HEK293 (cell line): ENCODE measurements around the gene ZNF106.

Source experiments
- CTCF ChIP-seq: fragments of 450-650 bp; formaldehyde crosslinking; IDR thresholded peaks from 2 replicates; pipeline ENCODE4 v1.5.1; 2016; ENCODE audit warnings: missing biosample characterization, missing genetic modification characterization
- KLF10 ChIP-seq: fragments of 450-650 bp; IDR thresholded peaks from 2 replicates; pipeline ENCODE4 v1.5.1; 2018; ENCODE audit warnings: missing biosample characterization, mild to moderate bottlenecking, missing genetic modification characterization
- SETDB1 ChIP-seq: IDR thresholded peaks from one replicate; pipeline ENCODE4 v1.6.1; 2017; ENCODE audit warnings: mild to moderate bottlenecking, low read length, moderate library complexity, mixed read lengths; ENCODE audit not compliant: insufficient read length
- SP3 ChIP-seq: fragments of 450-650 bp; formaldehyde crosslinking; IDR thresholded peaks from 2 replicates; pipeline ENCODE4 v1.5.1; 2016; ENCODE audit warnings: missing biosample characterization, missing genetic modification characterization
- TCF7L2 ChIP-seq: IDR thresholded peaks from 2 replicates; pipeline ENCODE4 v1.6.1; 2011; ENCODE audit warnings: low read depth, mild to moderate bottlenecking, inconsistent platforms, low read length, moderate library complexity, borderline replicate concordance
- ZEB2 ChIP-seq: fragments of 450-650 bp; formaldehyde crosslinking; IDR thresholded peaks from 2 replicates; pipeline ENCODE4 v1.5.1; 2016; ENCODE audit warnings: missing biosample characterization, missing genetic modification characterization
- ZNF114 ChIP-seq: fragments of 450-650 bp; formaldehyde crosslinking; IDR thresholded peaks from 2 replicates; pipeline ENCODE4 v1.5.0; 2017; ENCODE audit warnings: missing biosample characterization, missing genetic modification characterization
- ZNF146 ChIP-seq: fragments of 450-650 bp; formaldehyde crosslinking; IDR thresholded peaks from 2 replicates; pipeline ENCODE4 v1.5.1; 2016; ENCODE audit warnings: missing biosample characterization, missing genetic modification characterization
- ZNF394 ChIP-seq: fragments of 450-650 bp; formaldehyde crosslinking; IDR thresholded peaks from 2 replicates; pipeline ENCODE4 v1.5.1; 2016; ENCODE audit warnings: missing biosample characterization, missing genetic modification characterization, mild to moderate bottlenecking, moderate library complexity, borderline replicate concordance
- ZNF426 ChIP-seq: fragments of 450-650 bp; formaldehyde crosslinking; IDR thresholded peaks from 2 replicates; pipeline ENCODE4 v1.5.1; 2017; ENCODE audit warnings: missing biosample characterization, missing genetic modification characterization, mild to moderate bottlenecking, inconsistent platforms, moderate library complexity
- ZNF768 ChIP-seq: fragments of 450-650 bp; formaldehyde crosslinking; IDR thresholded peaks from 2 replicates; pipeline ENCODE4 v1.5.1; 2018; ENCODE audit warnings: missing biosample characterization, mild to moderate bottlenecking, missing genetic modification characterization
- ZSCAN16 ChIP-seq: fragments of 450-650 bp; formaldehyde crosslinking; IDR thresholded peaks from 2 replicates; pipeline ENCODE4 v1.5.1; 2016; ENCODE audit warnings: missing biosample characterization, missing genetic modification characterization

DNA sequence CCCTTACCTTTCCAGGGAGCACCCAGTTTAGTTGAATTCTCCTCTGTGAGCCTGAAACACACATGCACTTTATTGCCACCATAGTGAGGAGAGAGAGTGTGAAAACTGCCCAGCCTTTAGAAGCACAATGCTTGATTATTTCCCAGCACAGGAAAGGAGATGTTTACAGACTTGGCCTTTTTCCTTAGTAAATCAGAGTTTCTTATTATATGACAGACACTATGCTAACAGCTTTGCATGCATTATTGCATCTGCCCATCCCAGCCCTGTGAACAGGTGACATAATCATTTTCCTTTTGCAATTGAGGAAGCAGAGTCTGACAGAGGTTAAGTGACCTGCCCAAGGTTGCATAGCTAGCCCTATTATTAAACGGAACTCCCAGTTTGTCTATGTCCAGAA lies 95.1 kb downstream of the ZNF106 start:
- TF ChIP-seq ZSCAN16 (tag by site-specific recombination) (no peak), ZNF114 (no peak), ZEB2 (no peak), ZNF146 (tag by site-specific recombination) (no peak), SP3 (no peak), SETDB1 (no peak), CTCF (tag by site-specific recombination) (no peak), ZNF394 (no peak), ZNF768 (no peak), ZNF426 (no peak), KLF10 (no peak), TCF7L2 (no peak)
